ENCODE results near the gene AUTS2. TPM values are rescaled to one million over a fixed set of nuclear protein-coding genes. Genes with fewer than 3 reads are reported as not detected.

The AUTS2 gene
- total and polyA plus RNA-seq, 2 of the 8 experiments (the other 6 are each of a cell fraction or from before 2014, with no cell fraction given) = 25.9 to 101 TPM

DNA sequence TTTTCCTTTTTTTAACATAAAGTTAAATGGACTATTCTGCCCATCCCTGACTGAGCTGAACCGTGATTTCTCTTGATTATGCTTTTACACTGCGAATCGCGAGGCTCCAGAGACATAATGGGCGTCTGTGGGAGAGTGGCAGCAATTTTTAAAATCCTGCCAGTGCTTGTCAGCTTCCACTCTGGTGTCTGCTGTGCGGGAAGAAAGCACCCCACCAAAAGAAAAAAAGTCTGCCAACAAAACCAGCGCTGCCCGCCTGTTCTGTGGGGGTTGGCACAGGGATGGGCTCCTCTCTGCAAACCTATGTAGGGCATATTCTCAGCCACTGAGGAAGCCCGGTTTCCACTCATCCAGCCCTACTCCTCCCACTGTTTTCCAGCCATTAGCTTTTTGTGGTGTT, 941.3 kb downstream of the AUTS2 start:
- H3K79me1 ChIP-seq (ENCODE audit: low read depth, low read length) = no peaks in the 10 kb centered on the region
- H3K9me3 ChIP-seq (ENCODE audit: insufficient read depth in 2 of 2, low read depth in 1 of 2, low read length in 1 of 2) = no peaks in the 10 kb centered on the region
- no peaks in the 10 kb centered on the region for H3K79me2 ChIP-seq (ENCODE audit: control insufficient read depth in 1 of 2, insufficient read depth in 2 of 2, low read length in 2 of 2)
- no peak overlapping the region for H3K4me3 ChIP-seq (ENCODE audit: extremely low read depth in 1 of 4, insufficient read depth in 2 of 4, low read depth in 3 of 4, low read length in 4 of 4)
- CTCF ChIA-PET (ENCODE audit: partially characterized antibody) = interaction anchor here (1.6 kb wide), 1 partner anchor 10 kb away, joined by 5 read pairs; no protein-coding TSS in a partner anchor
- no peak overlapping the region for H4K5ac ChIP-seq (ENCODE audit: insufficient read length, low read depth, low read length)
- H3K4me1 ChIP-seq (replicated peaks in 1 of 4; ENCODE audit: control insufficient read depth in 3 of 4, insufficient read depth in 4 of 4, low read length in 3 of 4) = peaks cover 0 to 9% (median 3%) of the 10 kb centered on the region in 4 experiments; a peak in 3 of 7 replicates
- H4K91ac ChIP-seq (replicated peaks; ENCODE audit: insufficient read length, low read length) = no peak overlapping the region
- no peak overlapping the region for H3K14ac ChIP-seq (ENCODE audit: insufficient read length)
- peak in 1 of 2 experiments; percentile 28 for DNase-seq (ENCODE audit: low read depth in 1 of 2, low spot score in 2 of 2)
- H3K9ac ChIP-seq (replicated peaks in 1 of 4; ENCODE audit: extremely low read depth in 1 of 4, low read depth in 3 of 4, low read length in 3 of 4) = no peak overlapping the region
- no peak overlapping the region for H3K27ac ChIP-seq (ENCODE audit: low read depth, low read length)
- no peak for FAIRE-seq
- H3K4me2 ChIP-seq (ENCODE audit: insufficient read depth in 1 of 2, low read depth in 2 of 2, low read length in 2 of 2) = no peak overlapping the region
- H2BK5ac ChIP-seq (ENCODE audit: low read depth, low read length) = no peak overlapping the region
- WGBS, 2 experiments (ENCODE audit: extremely low coverage in 1 of 2, insufficient coverage in 1 of 2, insufficient read length in 1 of 2, insufficient replicate concordance in 2 of 2, low coverage in 1 of 2, low lambda C conversion rate in 2 of 2, missing lambda C conversion rate in 1 of 2) = 96% methylated on average over 7 of the region's 9 CpGs; no CpG with 5 or more reads in 1 of the 2 experiments
- H3K23ac ChIP-seq (ENCODE audit: insufficient read length) = no peak overlapping the region
- H4K8ac ChIP-seq (ENCODE audit: extremely low read depth, insufficient read depth, low read length) = no peak overlapping the region
- no peak overlapping the region for H2BK120ac ChIP-seq (replicated peaks; ENCODE audit: low read depth, low read length)
- POLR2A ChIA-PET (ENCODE audit: partially characterized antibody) = no interaction called here
- H2BK20ac ChIP-seq (ENCODE audit: low read length) = no peak overlapping the region
- no peak overlapping the region for H2AFZ ChIP-seq (ENCODE audit: low read length)
- no peaks in the 10 kb centered on the region for H3K23me2 ChIP-seq (ENCODE audit: low read depth, low read length)
- H3K18ac ChIP-seq (ENCODE audit: extremely low read depth, low read length) = no peak overlapping the region
- no peaks in the 10 kb centered on the region for H4K20me1 ChIP-seq (replicated peaks in 1 of 2; ENCODE audit: control insufficient read depth in 1 of 2, insufficient read depth in 2 of 2, low read length in 2 of 2)
- H2BK15ac ChIP-seq (ENCODE audit: low read length) = no peak overlapping the region
- no peaks in the 10 kb centered on the region; a peak in 1 of 7 replicates for H3K27me3 ChIP-seq (replicated peaks in 1 of 4; ENCODE audit: control insufficient read depth in 3 of 4, extremely low read depth in 1 of 4, insufficient read depth in 3 of 4, low read length in 3 of 4)
- no peak overlapping the region for H2BK12ac ChIP-seq (ENCODE audit: low read depth, low read length)
- H2AK5ac ChIP-seq (ENCODE audit: low read depth, low read length) = no peak overlapping the region
- H3K4ac ChIP-seq (replicated peaks; ENCODE audit: insufficient read length, low read depth, low read length) = no peak overlapping the region
- no peaks in the 10 kb centered on the region for H3K36me3 ChIP-seq (ENCODE audit: control insufficient read depth in 2 of 4, insufficient read depth in 4 of 4, low read length in 3 of 4)
- no peak overlapping the region for H3K56ac ChIP-seq (replicated peaks; ENCODE audit: insufficient read length, low read depth, low read length)
- TF ChIP-seq JUND (IDR thresholded peaks at IDR 0.05; ENCODE audit: low read length) (no peak), TAF1 (IDR thresholded peaks at IDR 0.05; ENCODE audit: low read depth, low read length) (no peak), POLR2AphosphoS5 (IDR thresholded peaks at IDR 0.05; ENCODE audit: low read depth, low read length) (no peak), SP4 (IDR thresholded peaks at IDR 0.05; ENCODE audit: low read length) (no peak), ZNF274 (IDR thresholded peaks at IDR 0.05; ENCODE audit: borderline replicate concordance, extremely low read depth, low read length) (no peak), SIN3A (conservative IDR thresholded peaks at IDR 0.05 in 1 of 2, IDR thresholded peaks at IDR 0.05 in 1 of 2; ENCODE audit: low read depth in 1 of 2, low read length in 2 of 2) (no peak), EZH2 (IDR thresholded peaks at IDR 0.05; ENCODE audit: low read depth, low read length, severe bottlenecking) (no peak), YY1 (IDR thresholded peaks at IDR 0.05; ENCODE audit: low read depth, low read length) (no peak), BRCA1 (IDR thresholded peaks at IDR 0.05; ENCODE audit: low read depth, low read length) (no peak), PHF8 (conservative IDR thresholded peaks at IDR 0.05; ENCODE audit: low read depth, low read length) (no peak), JUN (IDR thresholded peaks at IDR 0.05; ENCODE audit: low read depth, low read length) (no peak), CHD2 (IDR thresholded peaks at IDR 0.05; ENCODE audit: low read length) (no peak)
- TF ChIP-seq, protein P1, sequence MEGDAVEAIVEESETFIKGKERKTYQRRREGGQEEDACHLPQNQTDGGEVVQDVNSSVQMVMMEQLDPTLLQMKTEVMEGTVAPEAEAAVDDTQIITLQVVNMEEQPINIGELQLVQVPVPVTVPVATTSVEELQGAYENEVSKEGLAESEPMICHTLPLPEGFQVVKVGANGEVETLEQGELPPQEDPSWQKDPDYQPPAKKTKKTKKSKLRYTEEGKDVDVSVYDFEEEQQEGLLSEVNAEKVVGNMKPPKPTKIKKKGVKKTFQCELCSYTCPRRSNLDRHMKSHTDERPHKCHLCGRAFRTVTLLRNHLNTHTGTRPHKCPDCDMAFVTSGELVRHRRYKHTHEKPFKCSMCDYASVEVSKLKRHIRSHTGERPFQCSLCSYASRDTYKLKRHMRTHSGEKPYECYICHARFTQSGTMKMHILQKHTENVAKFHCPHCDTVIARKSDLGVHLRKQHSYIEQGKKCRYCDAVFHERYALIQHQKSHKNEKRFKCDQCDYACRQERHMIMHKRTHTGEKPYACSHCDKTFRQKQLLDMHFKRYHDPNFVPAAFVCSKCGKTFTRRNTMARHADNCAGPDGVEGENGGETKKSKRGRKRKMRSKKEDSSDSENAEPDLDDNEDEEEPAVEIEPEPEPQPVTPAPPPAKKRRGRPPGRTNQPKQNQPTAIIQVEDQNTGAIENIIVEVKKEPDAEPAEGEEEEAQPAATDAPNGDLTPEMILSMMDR (IDR thresholded peaks at IDR 0.05; ENCODE audit: control extremely low read depth in 1 of 3, insufficient read depth in 1 of 3, low read depth in 1 of 3, low read length in 3 of 3) = no peak
